Suprapubic skin (tissue), 4 donors: Measurements from ENCODE around the gene ZNF785.

Experiments used
- CTCF ChIP-seq, 2 donors: fragments of 200-600 bp in 1 of 2; fragments of 450-650 bp in 1 of 2; sonication (generic) in 1 of 2; IDR thresholded peaks; one replicate each; pipeline ENCODE4 v1.5.1; 2016 to 2019; ENCODE audit warnings: antibody characterized with exemption in 2 of 2, mild to moderate bottlenecking in 1 of 2, moderate library complexity in 1 of 2
- EP300 ChIP-seq: sonication (generic); formaldehyde crosslinking; IDR thresholded peaks from one replicate; pipeline ENCODE4 v1.6.1; 2017; ENCODE audit warnings: antibody characterized with exemption
- POLR2AphosphoS5 ChIP-seq, 3 donors: sonication (generic); formaldehyde crosslinking; IDR thresholded peaks; one replicate each; pipeline ENCODE4 v1.6.1; 2017; ENCODE audit warnings: antibody characterized with exemption in 3 of 3

DNA sequence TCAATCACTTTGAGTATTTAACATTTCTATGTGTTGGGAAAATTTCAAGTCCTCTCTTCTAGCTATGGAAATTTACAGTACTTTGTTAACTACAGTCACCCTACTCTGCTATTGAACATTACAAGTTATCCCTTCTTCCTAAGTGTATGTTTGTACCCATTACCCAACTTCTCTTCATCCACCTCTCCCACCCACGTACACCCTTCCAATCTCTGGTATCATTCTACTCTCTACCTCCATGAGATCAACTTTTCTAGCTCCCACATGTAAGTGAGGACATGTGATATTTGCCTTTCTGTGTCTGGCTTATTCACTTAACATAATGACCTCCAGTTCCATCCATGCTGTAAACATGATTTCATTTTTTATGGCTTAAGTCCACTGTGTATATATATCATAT is 10.8 kb downstream of the ZNF785 start:
- no peak for TF ChIP-seq CTCF (IDR thresholded peaks at IDR 0.05)
- TF ChIP-seq EP300 = no peak
- no peak for TF ChIP-seq POLR2AphosphoS5 (IDR thresholded peaks at IDR 0.05)
